Activated T-cell treated with anti-CD3 and anti-CD28 coated beads, Interleukin-2, amount 50 U/mL, for 1 hour (primary cell): ENCODE results near the gene RASGRP3.

Experiments used
- DNase-seq: peaks from one replicate; pipeline ENCODE4 v3.0.0-alpha.2; 2020

RASGRP3 gene

DNA sequence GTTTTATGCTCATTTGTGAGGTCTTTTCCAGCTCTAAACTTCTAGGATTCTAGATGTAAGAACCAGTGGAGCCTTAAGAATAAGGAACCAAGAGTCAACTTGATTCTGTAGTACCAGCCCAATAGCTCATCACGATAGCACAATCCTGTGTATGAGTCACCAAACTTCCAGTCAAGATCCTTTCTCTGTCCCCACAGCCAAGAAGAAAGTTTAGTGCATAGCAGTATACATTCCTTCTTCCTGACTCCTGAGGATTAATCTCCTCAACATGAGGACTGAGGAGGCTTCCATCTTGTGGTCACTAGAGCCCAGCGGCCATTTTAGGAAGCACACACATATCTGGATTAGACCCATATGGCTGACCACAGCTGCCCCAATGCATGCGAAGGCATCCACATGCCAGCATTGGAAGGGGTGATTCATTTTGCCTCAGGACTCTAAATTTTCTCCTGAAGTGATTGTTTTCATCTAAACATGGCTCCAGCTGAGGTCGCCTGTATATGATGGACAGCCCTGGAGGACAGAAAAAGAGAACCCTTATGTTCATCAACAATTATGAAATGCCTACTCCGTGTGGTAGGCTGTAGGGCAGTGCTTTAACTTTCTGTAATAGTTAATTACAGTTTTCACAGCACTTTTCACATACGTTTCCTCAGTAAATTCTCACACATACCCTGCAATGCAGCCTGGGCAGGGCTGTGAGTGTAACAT is 53.5 kb downstream of the RASGRP3 start:
- no peak for DNase-seq

- no peak for DNase-seq
These were observed 54.5 kb downstream of the RASGRP3 start for GRCh38 chr2:33530690-33531548.

GRCh38 chr2:33531549-33532059 is 55.2 kb downstream of the RASGRP3 start:
- no peak for DNase-seq

DNA sequence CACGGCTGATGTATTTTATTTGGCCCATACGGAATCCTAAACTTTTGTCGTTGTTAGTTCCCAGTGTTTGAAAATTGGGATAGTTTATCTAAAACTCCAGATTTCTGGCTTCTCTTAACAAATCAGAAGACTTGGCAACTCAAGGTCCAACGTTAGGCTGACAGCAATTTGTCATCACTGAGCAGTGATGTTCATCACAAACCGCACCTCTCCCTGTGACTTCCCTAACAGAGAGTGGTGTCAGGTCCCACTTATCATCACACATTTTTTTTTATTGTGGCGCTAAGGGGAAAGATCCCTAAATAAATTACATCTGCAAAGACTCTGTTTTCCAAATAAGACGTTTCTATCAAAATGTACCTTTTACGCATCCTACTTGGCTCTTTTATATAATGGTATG is 55.7 kb downstream of the RASGRP3 start:
- no peak for DNase-seq

- DNase-seq = no peak
These were observed 56.5 kb downstream of the RASGRP3 start for GRCh38 chr2:33532966-33533365.

GRCh38 chr2:33535421-33535820 is 59.0 kb downstream of the RASGRP3 start:
- DNase-seq = no peak

- no peak for DNase-seq
These were observed 64.8 kb downstream of the RASGRP3 start for GRCh38 chr2:33541243-33541642.

DNA sequence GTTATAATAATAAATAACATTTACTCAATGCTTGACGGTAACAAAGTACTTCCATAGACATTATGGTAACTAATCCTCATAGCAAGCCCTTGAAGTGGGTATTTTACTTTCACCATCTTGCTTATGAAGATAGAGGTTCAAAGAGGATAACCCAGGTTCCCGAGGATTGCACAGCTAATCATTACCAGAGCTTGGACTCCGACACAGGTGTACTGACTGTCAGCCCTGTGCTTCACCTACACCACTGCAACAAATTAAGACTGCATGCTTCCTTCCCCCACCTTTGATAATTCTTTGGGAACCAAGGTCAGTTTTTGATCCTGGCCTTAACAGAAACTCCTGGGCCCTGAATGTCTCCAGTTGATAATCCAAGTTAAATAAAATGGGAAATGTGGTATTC is 73.8 kb downstream of the RASGRP3 start:
- no peak for DNase-seq

DNA sequence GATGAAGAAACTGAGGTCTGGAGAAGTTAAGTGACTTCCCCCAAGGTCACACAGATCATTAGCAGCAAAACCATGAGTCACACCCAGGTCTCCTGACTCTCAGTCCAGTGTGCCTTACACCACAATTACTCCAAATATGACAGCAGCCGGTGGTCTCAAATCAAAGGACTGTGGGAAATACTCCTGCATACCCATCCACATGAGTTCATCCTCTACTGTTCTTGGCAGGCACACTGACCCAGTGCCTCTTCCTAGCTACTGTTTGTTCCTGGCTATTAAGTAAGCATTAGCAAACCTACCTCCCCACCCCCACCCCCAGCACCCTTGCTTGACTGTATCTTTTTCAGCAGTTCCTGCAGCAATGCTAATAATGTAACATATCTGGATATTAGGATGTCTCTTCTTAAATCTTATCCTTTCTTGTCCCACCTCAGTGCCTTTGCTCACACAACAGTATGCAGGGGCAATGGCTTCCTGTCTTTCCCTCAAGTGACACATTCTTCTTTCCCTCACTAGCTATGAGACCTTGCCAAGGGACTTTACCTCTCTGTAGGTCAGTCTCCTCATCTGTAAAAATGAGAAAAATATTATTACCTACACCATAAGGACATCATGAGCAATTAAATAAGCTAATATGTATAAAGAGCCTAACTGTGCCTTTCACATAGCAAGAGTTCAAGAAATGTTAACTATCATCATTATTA is 76.5 kb downstream of the RASGRP3 start:
- no peak for DNase-seq

DNA sequence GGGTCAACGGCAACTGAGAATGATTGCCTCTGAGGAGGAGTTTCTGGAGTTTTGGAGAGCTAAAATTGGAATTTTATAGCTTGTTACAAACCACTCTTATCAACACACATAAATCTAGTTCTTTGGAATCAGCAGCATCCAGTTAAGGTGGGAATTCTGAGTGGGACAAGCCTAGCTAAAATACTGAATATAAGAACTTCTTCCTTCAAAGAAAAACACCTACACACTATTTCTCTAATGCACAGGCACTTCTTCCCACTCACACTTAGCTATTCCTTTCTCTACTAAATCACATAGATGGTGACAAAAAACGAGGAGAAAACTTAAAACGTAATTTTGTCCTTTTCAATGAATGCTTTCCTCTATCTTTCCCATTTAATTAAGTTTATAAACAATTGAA is 79.2 kb downstream of the RASGRP3 start:
- no peak for DNase-seq

DNA sequence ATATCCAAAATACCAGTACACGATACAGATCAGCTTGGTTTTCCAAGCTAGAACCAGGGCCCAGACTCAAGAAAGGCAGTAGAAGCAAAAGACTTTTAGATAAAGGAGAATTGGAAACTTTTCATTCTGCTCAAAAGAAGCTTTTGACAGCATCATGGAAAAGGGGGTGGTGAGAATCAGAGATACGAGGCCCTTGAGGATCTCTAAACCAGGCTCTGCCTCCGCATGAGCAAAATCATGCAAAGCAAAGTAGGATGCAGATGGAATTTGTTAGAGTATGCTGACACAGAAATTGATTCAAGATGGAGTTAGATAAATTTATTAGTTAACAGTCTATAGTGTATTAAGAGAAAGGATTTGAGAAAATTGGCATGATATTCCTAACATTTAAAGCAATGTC is 82.9 kb downstream of the RASGRP3 start:
- no peak for DNase-seq

DNA sequence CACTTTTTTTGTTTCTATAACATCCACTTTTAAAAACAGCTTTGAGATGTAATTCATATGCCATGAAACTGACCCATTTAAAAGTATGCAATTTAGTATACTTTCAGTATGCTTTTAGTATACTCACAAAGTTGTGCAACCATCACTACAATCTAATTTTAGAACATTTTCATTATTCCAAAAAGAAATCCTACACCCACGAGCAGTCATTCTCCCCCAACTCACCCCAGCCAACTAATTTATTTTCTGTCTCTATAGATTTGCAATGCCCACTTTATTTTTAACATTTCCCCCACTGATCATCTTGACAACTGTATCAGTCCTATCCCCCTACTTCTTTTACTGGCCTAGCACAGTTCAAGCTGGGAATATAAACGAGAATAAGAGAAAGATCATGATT is 83.6 kb downstream of the RASGRP3 start:
- DNase-seq = no peak

GRCh38 chr2:33561872-33562271 is 85.4 kb downstream of the RASGRP3 start:
- no peak for DNase-seq

DNA sequence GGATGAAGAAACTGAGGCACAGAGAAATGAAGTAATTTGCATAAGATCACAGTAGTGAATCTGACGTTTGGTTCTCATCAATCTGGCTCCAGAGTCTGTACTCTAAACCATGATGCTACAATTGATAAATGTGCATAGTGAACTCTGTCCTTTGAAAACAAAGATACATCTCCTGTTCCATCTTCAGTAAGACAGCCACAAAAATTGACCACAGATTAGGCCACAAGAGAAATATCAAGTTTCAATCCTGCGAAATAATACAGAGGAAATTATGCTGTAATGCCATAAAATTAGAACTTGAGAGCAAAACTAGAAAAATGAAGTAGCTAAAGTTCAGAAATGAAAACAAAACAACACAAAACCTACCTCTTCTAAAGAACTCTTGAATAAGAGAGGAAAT is 94.2 kb downstream of the RASGRP3 start:
- no peak for DNase-seq

DNA sequence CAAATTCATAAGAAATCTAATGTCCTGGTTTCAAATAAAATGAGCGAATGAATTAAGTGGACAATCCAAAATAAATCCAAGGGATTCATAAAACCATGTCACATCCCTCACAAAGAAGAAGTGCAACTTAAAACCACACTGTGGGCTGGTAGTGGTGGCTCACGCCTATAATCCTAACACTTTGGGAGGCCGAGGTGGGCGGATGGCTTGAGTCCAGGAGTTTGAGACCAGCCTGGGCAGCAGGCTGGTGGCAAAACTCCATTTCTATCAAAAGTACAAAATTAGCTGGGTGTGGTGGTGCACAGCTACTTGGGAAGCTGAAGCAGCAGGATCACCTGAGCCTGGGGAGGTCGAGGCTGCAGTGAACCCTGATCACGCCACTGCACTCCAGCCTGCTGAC is 97.2 kb downstream of the RASGRP3 start:
- DNase-seq = no peak

DNA sequence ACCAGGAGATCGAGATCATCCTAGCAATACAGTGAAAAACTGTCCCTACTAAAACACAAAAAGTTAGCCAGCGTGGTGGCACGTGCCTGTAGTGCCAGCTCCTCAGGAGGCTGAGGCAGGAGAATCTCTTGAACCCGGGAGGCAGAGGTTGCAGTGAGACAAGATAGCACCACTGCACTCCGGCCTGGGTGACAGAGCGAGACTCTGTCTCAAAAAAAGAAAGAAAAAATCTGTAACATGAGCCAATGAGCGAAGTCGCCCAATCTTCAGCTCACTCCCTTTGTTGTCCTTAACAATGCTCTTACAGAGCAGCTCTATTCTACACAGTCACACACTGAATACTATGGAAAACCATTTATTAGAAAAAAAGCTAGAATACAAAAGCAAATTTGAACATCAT is 100.6 kb downstream of the RASGRP3 start:
- no peak for DNase-seq

DNA sequence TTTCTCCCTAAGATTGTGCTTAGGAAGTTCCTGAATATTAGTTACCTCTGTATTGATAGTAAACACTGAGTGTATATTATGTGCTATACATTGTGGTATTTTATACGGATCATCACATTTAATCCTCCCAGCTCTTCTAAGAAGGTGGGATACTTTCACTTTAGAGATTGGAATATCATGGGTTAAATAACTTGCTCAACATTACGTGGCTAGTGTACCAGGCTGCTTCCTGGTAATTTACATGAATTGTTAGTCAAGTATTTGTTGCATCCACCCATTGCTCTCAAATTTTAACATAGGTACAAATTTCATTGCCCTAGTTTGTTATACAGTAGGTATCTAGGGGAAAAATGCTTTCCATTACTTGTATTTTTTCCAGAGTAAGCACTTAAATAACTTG is 101.2 kb downstream of the RASGRP3 start:
- no peak for DNase-seq

GRCh38 chr2:33579227-33579626 is 102.8 kb downstream of the RASGRP3 start:
- DNase-seq = no peak

DNA sequence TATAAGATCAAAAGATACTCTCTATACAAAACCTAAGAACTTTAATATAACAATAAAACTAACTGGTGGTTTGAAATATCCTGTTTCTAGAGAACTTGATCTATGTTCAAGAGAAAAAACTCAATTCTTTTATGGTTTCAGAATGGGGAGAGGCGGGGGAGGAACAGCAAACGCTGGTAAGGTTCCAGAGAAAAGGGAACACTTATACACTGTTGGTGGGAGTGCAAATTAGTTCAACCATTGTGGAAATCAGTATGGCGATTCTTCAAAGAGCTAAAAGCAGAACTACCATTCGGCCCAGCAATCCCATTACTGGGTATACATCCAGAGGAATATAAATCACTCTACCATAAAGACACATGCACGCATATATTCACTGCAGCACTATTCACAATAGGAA is 105.4 kb downstream of the RASGRP3 start:
- DNase-seq = no peak

DNA sequence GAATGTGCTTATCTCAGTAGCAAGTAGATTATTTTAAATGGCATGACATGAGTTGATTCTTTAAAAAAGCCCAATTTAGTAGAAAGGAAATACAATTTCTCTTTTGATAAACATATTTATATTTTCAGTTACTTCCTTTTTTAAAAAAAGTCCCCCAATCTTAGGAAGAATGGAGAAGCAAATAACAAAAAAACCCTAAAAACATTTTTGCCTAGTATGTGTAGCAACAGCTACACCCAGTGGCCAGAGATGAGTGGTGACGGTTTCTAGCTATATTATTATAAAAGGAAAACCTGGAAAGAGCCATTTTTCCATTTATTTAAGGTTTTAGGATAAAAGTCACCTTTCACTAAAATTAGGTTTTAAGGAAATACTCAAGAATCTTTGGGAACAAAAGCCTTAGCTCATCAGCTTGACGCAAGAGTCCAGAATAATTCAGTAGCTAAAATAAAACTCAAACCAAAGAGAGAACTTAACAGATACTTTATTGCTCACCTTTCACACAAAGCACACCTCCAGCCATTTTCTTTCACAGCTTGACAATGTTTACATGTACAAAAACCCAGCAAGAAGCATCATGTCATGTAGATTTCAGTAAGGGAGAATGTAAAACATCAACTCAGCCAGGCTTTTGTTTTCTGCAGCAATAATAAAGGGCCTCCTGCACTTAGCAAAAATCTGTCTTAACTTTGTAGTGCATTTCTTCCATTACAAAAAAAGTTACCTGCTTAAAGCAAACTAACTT is 106.9 kb downstream of the RASGRP3 start:
- DNase-seq = no peak

DNA sequence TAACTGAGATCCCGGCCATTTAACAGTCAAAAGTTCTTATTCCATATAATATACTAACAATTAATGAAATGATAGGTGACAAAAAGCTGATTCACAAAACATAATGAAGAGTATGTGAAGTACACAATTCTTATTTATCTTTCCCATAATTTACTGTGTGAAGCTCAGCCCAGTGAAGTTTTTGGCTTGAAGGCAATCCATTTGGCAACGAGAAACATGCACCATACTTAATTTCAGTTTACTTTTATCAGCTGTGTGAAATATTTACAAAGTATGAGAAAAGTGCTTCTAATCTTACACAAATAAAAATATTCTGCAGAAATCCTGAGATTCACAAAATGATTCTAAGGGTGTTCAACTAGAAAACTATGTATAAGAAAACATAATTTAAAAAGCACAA is 110.3 kb downstream of the RASGRP3 start:
- no peak for DNase-seq

DNA sequence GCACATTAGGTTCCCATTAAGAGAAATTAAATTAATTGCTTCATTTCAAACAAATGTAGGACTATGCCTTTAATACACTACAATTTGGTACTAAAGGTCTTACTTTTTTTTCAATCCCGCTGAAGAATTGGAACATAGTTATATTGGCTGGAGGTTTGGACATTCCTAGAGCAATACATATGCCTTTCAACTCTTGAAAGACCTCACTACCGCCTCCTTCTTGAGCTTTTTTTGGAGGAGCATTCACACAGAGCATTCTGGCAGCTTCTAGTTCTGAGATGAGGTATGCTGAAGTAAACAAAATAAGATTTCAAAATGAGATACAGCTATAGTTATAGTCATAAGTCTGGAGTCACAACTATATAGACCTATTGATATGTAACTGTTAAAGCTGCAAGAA is 111.8 kb downstream of the RASGRP3 start:
- DNase-seq = no peak

GRCh38 chr2:33589444-33589843 is 113.0 kb downstream of the RASGRP3 start:
- no peak for DNase-seq
